Stimulated activated CD4-positive, alpha-beta T cell treated with anti-CD3 and anti-CD28 coated beads, TNF-alpha, amount 100 ng/mL, for 48 hours (primary cell): ENCODE measurements around the gene MBD3L4.
"Not testable (repeated sequence)": the region's sequence is repeated elsewhere in the genome, so short reads cannot be mapped to it uniquely, and the experiment has no call there.

Experiments used
- DNase-seq, 3 donors: peaks; one replicate each; pipeline ENCODE4 v3.0.0-alpha.2; 2020; ENCODE audit warnings: low read depth in 3 of 3

The MBD3L4 gene

DNA sequence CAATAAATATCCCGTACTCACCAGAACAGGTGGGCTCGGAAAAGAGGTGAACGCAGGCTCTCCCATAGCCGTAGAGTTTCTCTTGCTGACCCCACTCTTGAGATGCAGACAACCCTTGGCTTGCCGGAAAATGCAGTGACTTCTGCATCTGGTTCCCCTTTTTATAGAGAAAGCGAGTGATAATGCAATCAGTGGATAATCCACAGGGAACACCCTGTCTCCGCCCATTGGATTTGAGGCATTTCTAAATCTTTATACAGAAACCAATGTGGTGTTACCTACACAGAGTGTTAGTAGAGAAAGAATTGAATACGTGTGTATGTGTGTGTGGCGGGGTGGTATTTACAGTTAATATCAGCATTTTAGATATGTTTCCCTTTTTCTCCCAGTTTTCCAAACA is at the start of gene MBD3L4:
TSS of gene MBD3L4 (minus strand) at position 101 of the 400 bp plus-strand sequence. CDS start at position 66, 35 bp downstream.
- DNase-seq: not testable (repeated sequence)

DNA sequence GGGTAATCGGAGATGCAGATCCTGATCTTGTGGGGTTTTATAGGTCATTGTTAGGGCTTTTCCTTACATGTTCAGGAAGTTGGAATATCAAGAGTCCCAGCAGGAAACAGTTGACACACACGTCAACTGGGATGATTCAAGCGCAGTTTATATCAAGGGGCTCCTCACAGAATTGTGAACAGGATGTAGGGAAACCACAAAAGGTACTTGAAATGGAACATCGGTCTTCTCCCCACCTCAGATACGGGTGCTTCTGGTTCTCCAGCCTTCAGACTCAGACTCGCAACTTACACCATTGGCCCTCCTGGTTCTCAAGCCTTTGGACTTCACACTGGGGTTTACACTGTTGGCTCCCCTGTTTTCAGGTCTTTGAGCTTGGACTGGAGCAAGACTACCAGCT is 49.0 kb upstream of the MBD3L4 start:
- no peak for DNase-seq

DNA sequence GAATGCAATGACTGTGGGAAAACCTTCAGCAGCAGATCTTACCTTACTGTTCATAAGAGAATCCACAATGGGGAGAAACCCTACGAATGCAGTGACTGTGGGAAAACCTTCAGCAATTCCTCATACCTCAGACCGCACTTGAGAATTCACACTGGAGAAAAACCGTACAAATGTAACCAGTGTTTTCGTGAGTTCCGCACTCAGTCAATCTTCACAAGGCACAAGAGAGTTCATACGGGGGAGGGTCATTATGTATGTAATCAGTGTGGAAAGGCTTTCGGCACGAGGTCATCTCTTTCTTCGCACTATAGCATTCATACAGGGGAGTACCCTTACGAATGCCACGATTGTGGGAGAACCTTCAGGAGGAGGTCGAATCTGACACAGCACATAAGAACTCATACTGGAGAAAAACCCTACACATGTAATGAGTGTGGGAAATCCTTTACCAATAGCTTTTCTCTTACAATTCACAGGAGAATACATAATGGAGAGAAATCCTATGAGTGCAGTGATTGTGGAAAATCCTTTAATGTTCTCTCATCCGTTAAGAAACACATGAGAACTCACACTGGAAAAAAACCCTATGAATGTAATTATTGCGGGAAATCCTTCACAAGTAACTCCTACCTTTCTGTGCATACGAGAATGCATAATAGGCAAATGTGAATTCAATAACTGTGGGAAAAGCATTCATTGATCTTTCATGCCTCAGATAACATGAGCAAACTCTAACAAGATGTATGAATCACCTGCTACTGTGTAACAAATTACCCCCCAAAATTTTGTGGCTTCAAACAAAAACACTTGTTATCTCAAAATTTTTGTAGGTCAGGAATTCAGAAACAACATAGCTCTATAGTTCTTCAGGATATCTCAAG is 43.3 kb upstream of the MBD3L4 start:
- DNase-seq: no peak

DNA sequence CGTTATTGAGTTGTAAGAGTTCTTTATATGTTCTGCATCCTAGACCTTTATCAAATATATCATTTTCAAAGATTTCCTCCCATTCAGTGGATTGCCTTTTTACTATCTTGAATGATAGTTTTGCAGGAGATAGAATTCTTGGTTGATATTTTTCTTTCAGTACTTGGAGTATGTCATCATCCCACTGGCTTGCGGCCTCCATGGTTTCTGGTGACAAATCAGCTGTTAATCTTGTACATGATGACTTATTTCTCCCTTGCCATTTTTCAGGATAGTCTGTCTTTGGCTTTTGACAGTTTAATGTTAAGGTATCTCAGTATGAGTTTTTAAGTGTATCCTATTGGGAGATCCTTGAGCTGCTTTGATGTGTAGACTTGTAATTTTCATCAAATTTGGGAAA is 38.0 kb upstream of the MBD3L4 start:
- DNase-seq: no peak

DNA sequence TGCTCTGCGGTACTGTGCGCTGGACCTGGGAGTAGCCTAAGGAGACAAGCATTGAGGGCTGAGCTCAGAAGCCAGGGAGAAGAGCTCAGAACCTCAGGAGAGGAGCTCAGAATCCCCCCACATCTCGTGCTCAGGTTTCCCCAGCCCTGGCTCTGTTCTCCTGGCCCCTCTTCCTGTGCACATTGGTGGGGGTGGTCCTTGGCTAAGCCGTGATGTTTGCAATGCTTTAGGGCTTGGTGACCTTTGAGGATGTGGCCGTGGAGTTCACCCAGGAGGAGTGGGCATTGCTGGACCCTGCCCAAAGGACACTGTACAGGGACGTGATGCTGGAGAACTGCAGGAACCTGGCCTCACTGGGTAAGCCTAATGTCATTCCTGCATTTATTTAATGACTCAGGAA is 36.2 kb upstream of the MBD3L4 start:
- DNase-seq: no peak

DNA sequence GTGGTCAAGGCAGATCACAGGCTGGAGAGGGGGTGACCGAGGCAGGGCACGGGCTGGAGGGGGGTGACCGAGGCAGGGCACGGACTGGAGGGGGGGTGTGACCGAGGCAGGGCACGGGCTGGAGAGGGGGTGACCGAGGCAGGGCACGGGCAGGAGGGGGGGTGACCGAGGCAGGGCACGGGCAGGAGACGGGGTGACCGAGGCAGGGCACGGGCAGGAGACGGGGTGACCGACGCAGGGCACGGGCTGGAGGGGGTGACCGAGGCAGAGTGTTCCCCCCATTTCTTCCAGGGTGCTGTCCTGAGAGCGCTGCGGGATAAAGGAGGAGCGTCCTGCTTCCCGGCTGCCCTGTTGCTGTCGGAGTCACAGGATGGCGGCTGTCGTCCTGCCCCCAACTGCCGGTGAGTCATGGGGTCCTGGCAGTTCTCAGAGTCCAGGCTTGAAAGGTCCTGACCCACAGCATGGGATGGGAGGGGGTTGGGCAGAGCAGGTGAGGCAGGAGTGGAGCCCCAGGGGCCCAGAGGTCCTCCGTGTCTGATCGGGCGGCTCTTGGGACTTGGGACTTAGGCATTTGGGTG is 34.8 kb upstream of the MBD3L4 start:
- DNase-seq: no peak

DNA sequence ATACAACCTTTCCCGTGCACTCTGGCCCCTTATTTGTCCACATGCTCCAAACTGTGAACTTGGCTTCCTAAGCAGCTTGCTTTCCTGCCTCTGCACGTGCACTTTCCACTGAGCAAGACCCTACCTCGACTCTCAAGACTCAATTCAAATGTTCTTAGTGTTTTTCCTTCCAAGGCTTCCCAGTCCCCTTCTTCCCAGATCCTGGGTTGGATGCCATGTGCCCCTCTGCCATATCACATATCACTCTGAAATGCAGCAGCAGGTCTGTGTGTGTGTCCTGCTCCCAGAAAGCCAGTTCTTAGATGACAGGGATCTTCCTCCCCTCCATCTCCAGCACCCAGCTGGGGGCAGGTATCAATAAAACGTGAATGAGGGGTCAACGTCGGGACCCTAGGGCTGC is 32.6 kb upstream of the MBD3L4 start:
- no peak for DNase-seq

DNA sequence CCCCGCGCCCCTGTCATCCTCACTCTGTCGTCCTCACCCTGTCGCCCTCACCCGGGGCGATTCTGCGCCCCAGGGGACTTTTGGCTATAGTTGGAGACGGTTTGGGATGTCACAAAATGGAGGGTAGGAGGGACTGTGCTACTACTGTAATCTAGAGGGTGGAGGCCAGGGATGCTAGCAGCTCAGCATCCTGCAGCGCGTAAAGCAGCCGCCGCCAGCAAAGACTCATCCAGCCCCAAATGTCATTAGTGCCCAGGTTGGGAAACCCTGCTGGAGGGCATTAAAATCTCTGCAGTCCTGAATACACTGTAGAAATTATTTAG is 29.9 kb upstream of the MBD3L4 start:
- no peak for DNase-seq

DNA sequence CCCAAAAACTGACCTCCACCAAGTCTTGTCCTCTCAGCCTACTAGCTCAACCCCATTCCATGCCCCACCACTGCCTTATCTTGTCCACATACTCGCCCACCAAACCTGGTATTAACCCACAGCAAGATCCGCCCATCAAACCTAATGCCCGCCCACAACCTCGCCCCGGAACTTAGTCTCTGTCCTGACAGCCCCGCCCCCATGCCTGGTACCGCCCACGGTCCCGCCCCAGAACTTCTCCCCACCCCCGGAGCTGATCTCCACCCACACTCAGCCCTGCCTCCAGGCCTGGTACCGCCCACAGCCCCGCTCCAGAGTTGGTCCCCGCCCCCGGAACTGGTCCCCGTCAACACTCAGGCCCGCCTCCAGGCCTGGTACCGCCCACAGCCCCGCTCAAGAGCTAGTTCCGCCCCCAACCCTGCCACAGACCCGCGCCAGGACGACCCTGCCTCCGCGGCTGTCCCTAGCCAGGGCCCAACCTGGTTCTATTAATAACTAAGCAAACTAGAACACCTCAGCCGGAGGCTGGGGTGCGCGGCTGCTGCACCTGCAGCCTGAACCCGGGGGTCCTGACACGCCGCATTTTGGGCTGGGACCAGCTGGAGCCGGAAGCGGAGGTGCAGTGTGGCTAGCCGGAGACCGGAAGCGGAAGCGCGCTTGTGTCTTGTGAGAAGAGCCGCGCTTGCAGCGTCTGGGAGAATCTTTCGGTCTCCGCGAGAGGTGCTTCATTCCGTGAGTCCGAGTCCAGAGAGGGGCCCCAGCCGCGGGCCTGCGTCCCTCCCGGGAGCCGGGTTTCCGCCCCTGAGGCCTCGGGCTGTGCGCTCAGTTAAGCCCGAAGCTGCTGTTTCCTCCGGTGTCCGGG is 29.3 kb upstream of the MBD3L4 start, which contains the start of gene ZNF557:
TSS of gene ZNF557 (plus strand) at position 662 of the 862 bp plus-strand sequence. CDS start 5,372 bp downstream, outside the sequence.
- DNase-seq: peak; percentile 96 to 99 (median 96)

DNA sequence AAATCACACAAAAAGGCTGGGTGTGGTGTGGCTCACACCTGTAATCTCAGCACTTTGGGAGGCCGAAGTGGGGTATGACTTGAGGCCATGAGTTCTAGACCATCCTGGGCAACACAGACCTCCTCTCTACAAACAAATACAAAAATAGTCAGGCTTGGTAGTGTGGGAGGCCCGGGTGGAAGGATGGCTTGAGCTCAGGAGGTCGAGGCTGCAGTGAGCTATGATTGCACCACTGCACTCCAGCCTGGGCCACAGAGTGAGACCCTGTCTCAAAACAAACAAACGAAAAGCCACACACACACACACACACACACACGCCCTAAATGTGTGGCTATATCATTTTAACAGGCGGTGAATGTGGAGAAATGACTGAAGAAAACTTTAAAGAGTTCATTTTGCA is 28.6 kb upstream of the MBD3L4 start:
- DNase-seq: no peak

DNA sequence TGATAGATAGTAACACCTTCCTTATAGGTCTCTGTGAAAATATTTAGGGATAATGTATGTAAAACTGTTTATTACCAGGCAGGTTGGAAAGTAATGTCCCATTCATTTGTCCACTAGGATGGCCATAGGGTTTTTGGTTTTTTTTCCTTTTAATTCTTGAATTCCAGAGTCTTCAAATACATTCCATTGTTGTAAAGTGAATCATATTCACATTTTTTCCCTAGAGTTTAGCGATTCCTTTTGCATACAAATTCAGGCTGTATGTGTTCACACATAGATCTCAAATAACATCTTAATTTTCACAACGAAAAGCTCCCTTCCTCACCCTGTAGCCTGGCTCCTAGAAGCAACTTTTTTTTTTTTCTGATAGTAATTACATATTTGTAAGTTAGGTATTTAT is 27.7 kb upstream of the MBD3L4 start:
- DNase-seq: no peak

DNA sequence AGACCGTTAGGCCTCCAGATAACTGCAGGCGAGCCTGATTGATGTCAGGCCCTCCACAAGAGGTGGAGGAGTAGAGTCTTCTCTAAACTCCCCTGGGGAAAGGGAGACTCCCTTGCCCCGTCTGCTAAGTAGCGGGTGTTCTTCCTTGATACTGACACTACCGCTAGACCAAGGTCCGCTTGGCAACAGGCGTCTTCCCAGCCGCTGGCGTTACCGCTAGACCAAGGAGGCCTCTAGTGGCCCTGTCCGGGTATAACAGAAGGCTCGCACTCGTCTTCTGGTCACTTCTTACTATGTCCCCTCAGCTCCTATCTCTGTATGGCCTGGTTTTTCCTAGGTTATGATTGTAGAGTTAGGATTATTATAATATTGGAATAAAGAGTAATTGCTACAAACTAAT is 27.1 kb upstream of the MBD3L4 start:
- not testable (repeated sequence) for DNase-seq

DNA sequence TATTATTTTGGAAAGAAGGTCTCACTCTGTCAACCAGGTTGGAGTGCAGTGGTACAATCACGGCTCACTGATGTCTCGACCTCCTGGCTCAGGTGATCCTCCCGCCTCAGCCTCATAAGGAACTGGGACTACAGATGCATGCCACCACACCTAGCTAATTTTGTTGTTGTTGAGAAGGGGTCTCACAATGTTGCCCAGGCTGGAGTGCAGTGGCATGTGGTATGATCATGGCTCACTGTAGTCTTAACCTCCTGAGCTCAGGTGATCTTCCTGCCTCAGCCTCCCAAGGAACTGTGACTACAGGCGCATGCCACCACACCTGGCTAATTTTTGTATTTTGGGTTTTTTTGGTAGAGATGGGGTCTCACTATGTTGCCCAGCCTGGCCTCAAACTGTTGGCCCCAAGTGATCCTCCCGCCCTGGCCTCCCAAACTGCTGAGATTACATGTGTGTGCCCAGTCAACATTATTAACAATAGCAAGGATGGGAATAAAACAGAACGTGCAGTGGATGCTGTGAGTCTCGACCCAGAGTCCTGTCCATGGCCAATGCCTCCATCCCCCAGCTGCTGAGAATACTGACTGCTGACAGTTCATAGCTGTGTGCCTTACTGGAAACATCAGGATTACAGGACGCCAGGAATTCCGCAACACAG is 23.9 kb upstream of the MBD3L4 start:
- DNase-seq: no peak

DNA sequence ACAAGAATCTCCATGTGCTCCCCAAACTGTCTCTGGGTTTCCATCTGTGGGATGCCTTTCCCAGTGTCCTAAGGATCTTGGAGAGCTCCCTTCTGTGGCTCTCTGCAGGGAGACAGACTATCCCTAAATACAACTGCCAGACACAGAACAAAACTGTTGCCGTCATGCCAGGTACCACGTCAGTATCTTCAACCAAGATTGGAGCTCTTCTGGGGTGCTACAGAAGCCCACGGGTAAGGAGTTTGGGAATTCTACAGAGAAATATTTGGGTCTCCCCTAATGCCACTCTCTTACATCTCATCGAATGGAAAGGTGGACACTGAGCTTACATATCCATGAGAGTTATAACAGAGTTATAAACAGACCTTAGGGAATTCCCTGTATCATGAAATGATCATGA is 23.4 kb upstream of the MBD3L4 start:
- DNase-seq: no peak

DNA sequence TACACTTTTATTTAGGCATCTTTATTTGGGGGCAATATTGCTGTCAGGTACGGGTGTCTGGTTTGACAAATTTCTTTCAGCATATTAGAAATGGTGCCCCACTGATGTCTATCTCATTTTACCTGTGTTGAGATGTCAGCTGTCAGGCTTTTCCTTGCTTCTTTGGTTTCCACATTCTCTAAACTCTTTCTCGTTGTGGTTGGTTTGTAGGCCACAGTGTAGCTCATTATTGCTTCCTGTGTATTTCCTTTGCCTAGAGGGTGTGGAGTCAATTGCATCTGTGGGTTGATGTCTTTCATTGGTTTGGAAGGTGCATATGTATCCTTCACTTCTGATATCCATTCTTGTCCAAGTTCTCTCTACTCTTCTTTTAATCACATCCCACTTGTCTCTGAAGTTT is 20.0 kb upstream of the MBD3L4 start:
- DNase-seq: not testable (repeated sequence)

DNA sequence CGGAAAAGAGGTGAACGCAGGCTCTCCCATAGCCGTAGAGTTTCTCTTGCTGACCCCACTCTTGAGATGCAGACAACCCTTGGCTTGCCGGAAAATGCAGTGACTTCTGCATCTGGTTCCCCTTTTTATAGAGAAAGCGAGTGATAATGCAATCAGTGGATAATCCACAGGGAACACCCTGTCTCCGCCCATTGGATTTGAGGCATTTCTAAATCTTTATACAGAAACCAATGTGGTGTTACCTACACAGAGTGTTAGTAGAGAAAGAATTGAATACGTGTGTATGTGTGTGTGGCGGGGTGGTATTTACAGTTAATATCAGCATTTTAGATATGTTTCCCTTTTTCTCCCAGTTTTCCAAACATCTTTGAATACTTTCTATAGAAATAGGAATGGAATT is 18.6 kb upstream of the MBD3L4 start, which contains the start of gene MBD3L3:
TSS of gene MBD3L3 (minus strand) at position 101 of the 400 bp plus-strand sequence. CDS start at position 30, 71 bp downstream.
- not testable (repeated sequence) for DNase-seq

DNA sequence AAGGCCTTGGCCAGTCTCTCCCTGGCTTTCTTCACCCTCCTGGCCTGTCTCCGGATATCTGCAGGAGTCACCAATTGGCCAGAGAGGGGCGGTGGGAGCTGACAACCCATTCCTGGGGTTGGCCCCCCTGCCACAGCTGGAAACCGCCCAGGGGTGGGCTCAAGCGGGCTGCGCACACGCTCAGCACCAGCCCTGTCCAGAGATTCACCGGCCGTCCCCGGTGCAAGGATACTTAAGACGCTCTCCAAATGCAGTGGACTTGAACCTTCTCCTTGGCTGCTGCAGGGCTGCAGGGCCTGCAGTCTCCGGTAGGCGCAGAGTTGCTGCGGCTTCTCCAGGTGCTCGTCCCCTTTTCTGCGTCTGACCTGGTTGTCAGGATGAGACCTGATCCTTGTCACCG is 16.4 kb upstream of the MBD3L4 start:
- DNase-seq: not testable (repeated sequence)

DNA sequence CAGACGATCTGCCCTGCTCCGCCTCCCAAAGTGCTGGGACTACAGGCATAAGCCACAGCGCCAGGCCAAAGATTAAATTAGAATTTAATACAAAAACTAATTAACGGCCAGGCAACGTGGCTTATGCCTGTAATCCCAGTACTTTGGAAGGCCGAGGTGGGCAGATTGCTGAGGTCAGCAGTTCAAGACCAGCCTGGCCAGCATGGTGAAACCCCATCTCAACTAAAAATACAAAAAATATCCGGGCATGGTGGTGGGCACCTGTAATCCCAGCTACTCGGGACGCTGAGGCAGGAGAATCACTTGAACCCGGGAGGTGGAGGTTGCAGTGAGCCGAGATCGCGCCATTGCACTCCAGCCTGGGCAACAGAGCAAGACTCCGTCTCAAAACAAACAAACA is 15.7 kb upstream of the MBD3L4 start:
- DNase-seq: not testable (repeated sequence)

DNA sequence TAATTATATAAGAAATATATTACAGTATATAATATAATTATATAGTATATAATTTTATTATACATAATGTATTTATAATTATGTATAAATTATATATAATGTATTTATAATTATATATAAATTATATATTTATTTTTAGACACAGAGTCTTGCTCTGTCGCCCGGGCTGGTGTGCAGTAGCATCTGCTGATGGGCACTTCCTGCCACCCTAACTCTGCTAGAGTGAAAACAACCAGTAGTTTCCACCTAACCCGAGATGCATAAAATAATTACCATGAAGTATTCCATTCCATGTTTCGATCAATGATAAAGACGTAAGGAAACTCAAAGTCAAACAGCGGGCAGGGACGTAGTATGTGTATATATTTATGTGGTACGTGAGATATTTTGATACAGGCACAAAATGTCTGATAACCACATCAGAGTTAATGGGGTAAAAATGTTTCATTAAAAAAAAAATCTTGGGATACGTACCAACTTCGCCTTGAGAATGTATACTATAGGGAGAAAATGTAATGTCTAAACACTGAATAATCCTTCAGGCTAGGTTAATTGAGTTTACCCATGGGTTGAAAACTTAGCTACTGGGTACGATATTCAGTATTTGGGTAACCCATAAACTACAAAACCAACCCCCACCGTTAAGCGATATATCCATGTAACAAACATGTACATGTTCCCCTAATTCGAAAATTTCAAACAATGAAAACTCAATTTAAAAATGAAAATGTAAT is 14.8 kb upstream of the MBD3L4 start:
- DNase-seq: not testable (repeated sequence)

DNA sequence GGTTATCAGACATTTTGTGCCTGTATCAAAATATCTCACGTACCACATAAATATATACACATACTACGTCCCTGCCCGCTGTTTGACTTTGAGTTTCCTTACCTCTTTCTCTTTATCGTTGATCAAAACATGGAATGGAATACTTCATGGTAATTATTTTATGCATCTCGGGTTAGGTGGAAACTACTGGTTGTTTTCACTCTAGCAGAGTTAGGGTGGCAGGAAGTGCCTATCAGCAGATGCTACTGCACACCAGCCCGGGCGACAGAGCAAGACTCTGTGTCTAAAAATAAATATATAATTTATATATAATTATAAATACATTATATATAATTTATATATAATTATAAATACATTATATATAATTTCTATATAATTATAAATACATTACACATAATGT is 12.9 kb upstream of the MBD3L4 start:
- not testable (repeated sequence) for DNase-seq

DNA sequence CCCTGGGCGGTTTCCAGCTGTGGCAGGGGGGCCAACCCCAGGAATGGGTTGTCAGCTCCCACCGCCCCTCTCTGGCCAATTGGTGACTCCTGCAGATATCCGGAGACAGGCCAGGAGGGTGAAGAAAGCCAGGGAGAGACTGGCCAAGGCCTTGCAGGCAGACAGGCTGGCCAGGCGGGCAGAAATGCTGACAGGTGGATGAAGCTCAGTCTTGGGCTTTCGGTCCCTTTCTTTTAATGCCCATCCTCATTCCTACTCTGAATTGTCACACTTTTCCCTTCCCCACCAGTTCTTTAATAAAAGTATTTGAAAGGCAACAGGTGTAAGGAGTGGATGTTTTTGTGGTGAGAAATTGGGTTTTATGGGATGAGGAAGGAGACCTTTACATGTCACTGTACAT is 11.4 kb upstream of the MBD3L4 start:
- not testable (repeated sequence) for DNase-seq
